Bronchial epithelial cell (primary cell): ENCODE results near the gene ZC3H12D. TPM values are rescaled to one million over a fixed set of nuclear protein-coding genes. Genes with fewer than 3 reads are reported as not detected.
"Not testable (repeated sequence)": the region's sequence is repeated elsewhere in the genome, so short reads cannot be mapped to it uniquely, and the experiment has no call there.

Source experiments
- DNase-seq: peaks from one replicate; pipeline ENCODE4 v3.0.0-alpha.2; 2010; ENCODE audit warnings: low read depth
- FAIRE-seq: peaks from 2 replicates; lab custom pipeline; 2011; peaks lifted over from hg19 to GRCh38; lab: Jason Lieb, UNC
- H3K27me3 ChIP-seq: 2 replicates; pipeline ENCODE4 v1.5.1; 2011; ENCODE audit warnings: low read length; ENCODE audit not compliant: control insufficient read depth, insufficient read depth
- H3K36me3 ChIP-seq: 2 replicates; pipeline ENCODE4 v1.5.1; 2011; ENCODE audit warnings: low read length; ENCODE audit not compliant: control insufficient read depth, insufficient read depth
- H3K4me3 ChIP-seq: 2 replicates; pipeline ENCODE4 v1.5.1; 2011; ENCODE audit warnings: mild to moderate bottlenecking, low read depth, low read length, control low read depth
- CTCF ChIP-seq: IDR thresholded peaks from 2 replicates; pipeline ENCODE4 v1.5.1; 2011; ENCODE audit warnings: mild to moderate bottlenecking, moderate library complexity, low read length, control low read depth, inconsistent platforms; ENCODE audit not compliant: insufficient read depth, severe bottlenecking
- total RNA-seq: library from RNA; depleted of rRNA; stranded (reverse); fragments of >200 nt; gene quantifications from 2 replicates; pipeline ENCODE4 v1.2.1, GENCODE V29; 2014

Gene ZC3H12D
- total RNA-seq, 1 donor from 2014 or later: under 0.01 TPM

GRCh38 chr6:149499066-149499465, 14.3 kb upstream of the ZC3H12D start:
- Histone ChIP-seq H3K4me3 (no peak overlapping the region), H3K27me3 (no peaks in the 10 kb centered on the region), H3K36me3 (no peaks in the 10 kb centered on the region)
- no peak for TF ChIP-seq CTCF
- FAIRE-seq (no peak), DNase-seq (peak; percentile 90)

DNA sequence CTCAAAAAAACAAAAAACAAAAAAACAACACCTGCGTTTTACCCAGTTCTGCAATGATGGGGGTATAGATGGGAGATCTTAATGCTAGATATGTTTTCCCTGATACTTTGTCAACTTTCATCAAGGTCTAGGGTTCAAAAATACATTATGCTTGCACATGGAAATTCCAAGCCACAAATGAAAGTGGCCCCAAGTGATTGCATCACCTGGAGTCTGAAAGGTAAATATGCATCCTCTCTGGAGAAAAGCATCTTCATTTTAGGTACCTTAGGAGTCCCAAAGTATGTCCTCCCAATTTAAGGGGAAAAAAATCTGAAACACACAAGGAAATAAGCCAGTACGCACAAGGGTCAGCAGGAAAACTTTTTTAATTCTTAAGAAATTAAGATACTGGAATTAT, 12.6 kb upstream of the ZC3H12D start:
- no peaks in the 10 kb centered on the region for H3K27me3 ChIP-seq
- FAIRE-seq (no peak), DNase-seq (no peak)
- H3K36me3 ChIP-seq: no peaks in the 10 kb centered on the region
- TF ChIP-seq CTCF: no peak
- no peak overlapping the region for H3K4me3 ChIP-seq

- not testable (repeated sequence) for H3K36me3 ChIP-seq, H3K27me3 ChIP-seq, H3K4me3 ChIP-seq, FAIRE-seq
- peak; percentile 45 for DNase-seq
Measured at GRCh38 chr6:149496597-149496996, 11.8 kb upstream of the ZC3H12D start.

DNA sequence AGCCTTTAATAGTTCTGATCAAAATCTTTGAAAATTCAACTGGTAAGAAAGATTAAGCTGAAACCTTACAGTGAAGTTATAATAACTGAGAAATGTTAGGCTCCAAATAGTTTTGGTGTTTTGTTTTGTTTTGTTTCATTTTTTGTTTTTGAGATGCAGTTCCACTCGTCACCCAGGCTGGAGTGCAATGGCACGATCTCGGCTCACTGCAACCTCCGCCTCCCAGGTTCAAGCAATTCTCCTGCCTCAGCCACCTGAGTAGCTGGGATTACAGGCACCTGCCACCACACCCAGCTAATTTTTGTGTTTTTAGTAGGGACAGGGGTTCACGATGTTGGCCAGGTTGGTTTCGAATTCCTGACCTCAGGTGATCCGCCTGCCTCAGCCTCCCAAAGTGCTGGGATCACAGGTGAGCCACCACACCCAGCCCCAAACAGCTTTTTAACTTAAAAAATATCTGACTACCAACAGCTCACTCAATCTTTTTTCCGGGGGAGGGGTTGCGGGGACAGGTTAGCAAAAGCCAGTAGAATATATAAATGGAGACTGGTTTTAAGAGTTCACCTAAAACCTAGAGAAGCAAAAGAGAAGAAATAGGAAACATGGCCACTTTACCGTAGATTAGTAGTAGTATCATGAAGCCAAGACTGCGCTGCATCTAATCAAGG, 10.7 kb upstream of the ZC3H12D start:
- H3K27me3 ChIP-seq, DNase-seq, FAIRE-seq, H3K36me3 ChIP-seq, H3K4me3 ChIP-seq: not testable (repeated sequence)

- not testable (repeated sequence) for FAIRE-seq, DNase-seq, H3K4me3 ChIP-seq, H3K36me3 ChIP-seq, H3K27me3 ChIP-seq
Measured at GRCh38 chr6:149494810-149495209, 10.0 kb upstream of the ZC3H12D start.

DNA sequence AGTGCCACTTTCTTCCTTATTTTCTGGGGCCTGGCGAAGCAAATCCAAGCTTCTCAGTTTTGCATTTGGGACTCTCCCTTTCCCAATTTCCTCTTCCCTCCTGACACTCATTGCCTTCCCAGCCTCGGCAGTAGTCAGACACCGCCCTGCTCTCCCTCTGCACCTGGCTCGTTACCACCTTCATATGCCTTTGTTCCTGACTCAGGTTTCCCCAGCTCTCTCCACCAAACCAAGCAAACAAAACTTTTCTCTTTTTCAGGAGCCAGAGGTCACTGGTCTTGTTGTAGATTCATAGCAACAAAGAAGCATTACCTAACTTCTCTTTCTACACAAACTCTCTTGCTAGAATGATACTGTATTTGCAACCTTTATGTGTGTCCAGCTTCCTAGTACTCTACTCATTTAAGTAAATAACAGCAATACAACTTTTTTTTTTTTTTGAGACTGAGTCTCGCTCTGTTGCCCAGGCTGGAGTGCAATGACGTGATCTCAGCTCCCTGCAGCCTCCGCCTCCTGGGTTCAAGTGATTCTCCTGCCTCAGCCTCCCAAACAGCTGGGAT, 9.0 kb upstream of the ZC3H12D start:
- FAIRE-seq: no peak
- no peaks in the 10 kb centered on the region for H3K36me3 ChIP-seq
- no peak overlapping the region for H3K4me3 ChIP-seq
- no peaks in the 10 kb centered on the region for H3K27me3 ChIP-seq
- no peak for DNase-seq
- no peak for TF ChIP-seq CTCF

DNA sequence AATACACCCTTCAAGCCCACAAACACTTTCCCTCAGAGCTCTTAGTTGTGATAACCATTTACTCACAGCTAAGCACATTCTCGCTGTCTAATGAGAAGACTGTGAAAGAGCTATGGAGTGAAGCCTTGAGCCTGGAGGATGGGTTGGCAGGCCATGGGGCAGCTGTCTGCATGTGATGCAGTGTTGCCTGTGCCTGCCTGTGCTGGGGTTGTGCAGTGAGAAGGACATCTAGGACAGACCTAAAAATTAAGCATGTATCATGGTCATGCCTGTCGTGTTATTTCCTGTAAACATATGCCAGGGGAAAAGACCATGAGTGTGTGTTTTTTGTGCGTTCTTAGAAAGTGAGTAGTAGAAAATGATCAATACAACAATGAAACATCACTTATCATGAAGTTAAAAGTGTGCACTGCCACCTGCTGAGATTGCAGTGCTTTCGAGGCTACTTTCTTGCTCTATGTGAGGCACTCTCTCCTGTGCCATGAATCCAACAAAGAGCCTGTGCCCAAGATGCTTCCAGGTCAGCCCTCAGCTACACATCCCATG, 8.1 kb upstream of the ZC3H12D start:
- Histone ChIP-seq H3K36me3 (no peaks in the 10 kb centered on the region), H3K4me3 (no peak overlapping the region), H3K27me3 (no peaks in the 10 kb centered on the region)
- no peak for FAIRE-seq
- TF ChIP-seq CTCF: no peak
- DNase-seq: no peak
